NCI-H1417 treated with DMSO at 0.1 percent for 48 hours (cell line): ENCODE data around the gene THAP12.
"Not testable (repeated sequence)": the region's sequence is repeated elsewhere in the genome, so short reads cannot be mapped to it uniquely, and the experiment has no call there.

Experiments
- DNase-seq: peaks from one replicate; lab custom pipeline; 2025; lab: John Stamatoyannopoulos, UW

The THAP12 gene

DNA sequence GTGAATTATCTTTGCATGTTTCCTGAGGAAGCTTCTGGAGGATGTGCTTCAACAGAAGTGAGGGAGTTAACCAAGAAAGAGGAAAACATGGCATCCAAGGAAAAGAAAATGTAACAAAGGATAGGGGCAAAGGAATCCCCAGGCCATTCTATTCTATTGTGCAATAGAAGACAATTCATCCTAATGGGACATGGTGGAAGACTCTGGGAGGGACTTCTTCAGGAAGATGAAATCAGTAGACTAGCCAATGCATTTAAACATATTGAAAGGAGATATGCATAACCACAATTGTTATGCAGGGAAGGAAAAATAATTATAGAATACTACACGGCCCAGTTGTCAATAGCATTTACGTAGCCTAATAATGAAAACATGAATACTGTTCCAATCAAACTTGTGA lies 55.7 kb downstream of the THAP12 start:
- no peak for DNase-seq

DNA sequence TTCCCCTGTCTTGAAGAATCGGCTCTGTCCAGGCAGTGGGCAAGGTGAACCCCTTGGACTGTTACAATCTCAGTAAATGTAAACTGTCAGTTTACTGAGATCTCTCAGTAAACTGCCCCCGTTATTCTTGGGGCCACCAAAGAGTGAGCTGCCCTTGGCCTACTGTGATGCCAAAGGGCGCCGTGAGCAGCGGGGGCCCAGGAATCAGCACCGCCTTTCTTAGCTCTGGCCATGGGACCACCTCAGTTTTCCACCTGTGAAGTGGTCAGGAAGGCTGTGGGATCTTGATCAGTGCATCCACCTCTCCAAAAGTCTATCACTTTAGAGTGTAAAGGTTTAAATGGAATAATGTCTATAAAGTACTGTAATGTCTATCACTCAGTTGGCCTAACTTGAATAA lies 57.1 kb downstream of the THAP12 start:
- DNase-seq, result no peak

DNA sequence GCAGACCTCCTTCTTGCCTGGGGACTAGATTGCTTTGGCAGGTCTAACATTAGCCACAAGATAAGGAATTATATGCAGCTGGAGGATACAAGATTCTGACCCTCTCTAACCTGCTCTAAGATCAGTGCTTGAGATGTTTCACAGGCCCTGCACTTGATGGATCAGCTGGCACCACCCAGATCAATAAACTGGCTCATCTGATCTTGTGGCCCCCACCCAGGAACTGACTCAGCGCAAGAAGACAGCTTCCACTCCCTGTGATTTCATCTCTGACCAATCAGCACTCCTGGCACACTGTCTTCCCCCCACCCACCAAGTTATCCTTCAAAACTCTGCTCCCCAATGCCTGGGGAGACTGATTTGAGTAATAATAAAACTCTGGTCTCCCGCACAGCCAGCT lies 57.6 kb downstream of the THAP12 start:
- DNase-seq, result not testable (repeated sequence)

DNA sequence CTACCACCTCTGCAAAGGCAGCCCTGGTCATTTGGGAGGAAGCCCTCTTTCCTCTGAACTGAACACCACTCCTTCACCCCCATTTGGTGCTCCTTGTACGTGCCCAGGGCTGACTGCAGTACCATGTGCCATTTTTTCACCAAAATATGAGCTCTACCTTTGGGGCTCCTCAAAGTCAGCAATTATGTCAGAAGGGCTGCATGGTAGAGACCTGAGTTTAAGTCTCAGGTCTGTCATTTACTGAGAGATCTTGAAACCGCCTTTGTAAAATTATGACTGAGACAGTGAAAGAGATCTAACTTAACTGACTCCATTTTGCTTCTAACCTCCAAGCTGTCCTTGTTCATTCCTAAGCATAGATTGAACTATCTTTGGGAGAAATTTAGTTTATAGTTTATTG lies 58.0 kb downstream of the THAP12 start:
- DNase-seq, result no peak

DNA sequence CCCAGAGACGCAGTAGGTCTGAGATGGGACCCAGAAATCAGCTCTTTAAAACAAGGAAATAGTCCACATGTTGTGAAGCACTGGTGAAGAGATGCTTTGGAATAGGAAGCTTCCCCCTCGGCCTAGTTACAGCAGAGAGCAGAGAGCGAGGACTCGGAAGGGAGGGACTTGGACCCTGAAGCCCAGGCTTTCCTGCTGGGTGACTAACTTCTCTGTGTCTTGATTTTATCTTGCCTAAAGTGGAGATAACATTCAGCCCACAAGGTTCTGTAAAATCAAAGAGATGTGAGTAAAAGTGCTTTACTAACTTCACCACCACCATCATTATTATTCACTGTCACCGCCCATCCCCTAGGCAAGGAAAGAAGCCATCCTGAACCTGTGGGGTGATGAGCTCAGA lies 58.4 kb downstream of the THAP12 start:
- DNase-seq, result no peak

DNA sequence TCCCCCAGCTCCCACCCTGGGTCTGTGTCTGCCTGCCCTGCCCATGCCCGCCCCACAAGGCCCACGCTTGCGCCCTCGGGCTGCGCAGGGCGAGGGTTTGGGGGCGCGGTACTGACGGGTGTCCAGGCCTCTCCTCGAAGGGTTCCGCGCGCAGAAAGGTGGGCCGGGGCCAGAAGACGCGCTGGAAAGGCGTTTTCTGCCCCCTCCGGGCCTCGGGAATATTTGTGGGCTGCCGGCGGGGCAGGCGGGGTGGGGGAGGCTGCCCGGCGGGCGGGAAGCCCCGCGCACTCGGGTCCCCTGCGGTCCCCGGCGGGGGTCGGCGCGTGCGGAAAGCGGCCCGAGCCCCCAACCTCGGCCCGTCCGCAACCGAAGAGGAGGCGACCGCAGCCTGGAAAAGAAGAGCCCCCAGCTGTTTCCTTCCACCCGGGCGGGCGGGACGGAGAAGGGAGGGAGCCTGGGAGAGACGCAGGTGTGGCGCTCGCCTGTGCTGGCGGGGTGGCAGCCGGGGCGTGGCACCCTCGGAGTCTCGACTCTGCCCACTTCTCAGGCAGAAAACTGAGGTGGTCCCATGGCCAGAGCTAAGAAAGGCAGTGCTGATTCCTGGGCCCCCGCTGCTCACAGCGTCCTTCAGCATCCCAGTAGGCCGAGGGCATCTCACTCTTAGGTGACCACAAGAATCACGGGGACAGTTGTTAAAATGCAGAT lies 59.0 kb downstream of the THAP12 start:
- DNase-seq, result no peak

DNA sequence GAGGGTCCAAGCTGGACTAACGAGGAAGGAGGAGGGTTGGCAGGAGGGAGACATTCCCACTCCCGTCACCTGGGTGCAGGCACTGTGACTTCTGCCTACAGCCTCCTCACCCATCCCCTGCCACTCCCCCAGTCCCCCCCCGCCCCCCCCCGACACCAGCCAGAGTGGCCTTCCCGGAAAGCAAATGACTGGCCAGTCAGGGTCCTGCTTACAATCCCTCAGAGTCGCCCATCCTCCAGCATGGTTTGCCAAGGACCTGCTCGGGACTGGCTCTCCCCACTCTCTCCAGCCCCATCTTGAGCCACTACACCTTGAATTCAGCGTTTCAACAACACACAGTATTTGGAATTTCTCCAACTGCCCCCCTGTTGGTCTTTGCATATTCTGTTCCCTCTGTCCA lies 59.6 kb downstream of the THAP12 start:
- no peak for DNase-seq

DNA sequence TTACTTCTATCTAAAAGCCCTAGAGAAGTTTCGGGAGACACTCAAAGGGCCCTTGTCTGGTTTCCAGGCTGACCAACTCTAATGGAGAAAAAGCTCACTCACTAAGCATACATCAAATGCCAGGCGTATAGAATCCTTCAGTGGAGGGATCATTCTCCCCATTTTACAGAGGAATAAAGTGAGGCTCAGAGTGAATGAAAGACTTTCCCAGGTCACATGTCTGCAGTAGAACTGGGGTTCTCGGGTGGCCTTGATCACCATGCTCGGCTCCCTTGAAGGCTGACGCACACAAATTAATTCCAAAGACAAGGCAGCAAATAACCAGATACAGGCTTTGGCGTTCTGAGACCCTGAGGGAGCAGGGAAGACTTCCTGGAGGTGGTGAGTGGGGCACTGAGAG lies 60.0 kb downstream of the THAP12 start:
- DNase-seq, result no peak

DNA sequence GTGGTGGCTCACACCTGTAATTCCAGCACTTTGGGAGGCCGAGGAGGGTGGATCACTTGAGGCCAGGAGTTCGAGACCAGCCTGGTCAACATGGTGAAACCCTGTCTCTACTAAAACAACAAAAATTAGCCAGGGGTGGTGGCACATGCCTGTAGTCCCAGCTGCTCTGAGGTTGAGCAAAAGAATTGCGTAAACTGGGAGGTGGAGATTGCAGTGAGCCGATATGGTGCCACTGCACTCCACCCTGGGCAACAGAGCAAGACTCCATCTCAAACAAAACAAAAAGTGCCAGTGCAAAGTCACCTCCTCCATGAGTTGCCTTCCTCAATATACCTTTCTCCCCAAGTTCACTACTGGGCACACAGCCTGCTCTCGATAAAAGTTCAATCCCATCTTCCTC lies 61.1 kb downstream of the THAP12 start:
- not testable (repeated sequence) for DNase-seq

DNA sequence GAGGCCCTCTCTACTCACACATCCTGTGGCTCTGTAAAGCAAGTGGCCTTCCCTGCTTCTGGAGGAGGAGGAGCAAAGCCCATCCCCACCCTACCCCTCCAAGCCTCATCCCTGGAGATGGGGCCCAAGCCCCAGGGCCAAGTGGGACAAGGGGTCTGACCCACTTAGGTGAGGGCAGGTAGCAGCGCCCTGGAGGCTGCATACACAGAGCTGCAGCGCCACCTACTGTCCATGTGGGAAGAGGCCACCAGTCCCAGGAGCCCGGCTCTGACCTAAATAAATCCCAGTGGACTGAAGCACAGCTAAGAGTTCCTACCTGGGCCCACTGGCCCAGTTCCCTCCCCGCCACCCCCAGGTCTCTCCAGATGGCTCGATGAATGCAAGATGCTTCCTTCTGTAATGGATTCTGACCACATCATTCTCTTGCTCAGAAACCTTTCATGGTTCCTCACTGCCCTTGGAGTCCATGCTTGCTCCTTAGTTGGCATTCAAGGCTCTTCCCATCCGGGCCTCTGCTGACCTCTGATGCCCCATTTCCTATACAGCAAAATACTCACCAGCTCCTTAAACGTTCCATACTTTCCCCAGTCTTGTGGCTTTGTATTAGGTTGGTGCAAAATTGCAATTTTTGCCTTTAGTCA lies 62.1 kb downstream of the THAP12 start:
- peak; percentile 29 for DNase-seq

DNA sequence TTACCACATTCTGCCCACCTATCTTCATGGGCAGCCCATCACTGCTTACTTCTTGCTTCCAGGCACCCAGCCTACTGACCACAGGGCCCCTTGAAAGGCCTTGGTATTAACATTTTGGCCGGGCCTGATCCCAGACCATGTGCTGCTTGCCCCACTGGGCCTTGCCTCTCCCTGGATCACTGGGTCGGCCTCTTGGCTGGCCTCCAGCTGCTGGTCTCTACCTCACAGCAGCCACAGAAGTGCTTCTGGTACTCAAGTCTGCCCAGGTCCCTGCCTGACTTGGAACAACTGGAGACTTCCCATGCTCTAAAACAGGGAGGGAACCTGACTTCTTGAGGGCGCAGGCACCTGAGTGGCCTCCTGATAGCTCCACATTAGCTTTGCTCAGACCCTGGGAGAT lies 63.6 kb downstream of the THAP12 start:
- DNase-seq, result no peak

DNA sequence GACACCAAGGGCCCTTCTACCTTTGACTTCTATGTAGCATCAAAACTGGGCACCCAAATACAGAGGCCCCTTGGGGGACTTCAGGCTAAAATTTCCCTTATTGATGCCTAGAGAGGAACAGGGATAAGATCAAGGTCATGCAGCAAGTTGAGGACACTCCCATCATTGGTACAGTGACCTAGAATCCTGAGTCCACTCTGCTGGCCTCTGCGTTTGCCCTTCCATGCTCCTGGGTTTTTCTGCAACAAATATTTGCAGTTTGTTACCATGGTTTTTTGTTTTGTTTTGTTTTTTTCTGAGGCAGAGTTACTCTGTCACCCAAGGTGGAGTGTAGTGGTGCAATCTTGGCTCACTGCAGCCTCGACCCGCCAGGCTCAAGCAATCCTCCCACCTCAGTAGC lies 64.2 kb downstream of the THAP12 start:
- DNase-seq, result no peak

DNA sequence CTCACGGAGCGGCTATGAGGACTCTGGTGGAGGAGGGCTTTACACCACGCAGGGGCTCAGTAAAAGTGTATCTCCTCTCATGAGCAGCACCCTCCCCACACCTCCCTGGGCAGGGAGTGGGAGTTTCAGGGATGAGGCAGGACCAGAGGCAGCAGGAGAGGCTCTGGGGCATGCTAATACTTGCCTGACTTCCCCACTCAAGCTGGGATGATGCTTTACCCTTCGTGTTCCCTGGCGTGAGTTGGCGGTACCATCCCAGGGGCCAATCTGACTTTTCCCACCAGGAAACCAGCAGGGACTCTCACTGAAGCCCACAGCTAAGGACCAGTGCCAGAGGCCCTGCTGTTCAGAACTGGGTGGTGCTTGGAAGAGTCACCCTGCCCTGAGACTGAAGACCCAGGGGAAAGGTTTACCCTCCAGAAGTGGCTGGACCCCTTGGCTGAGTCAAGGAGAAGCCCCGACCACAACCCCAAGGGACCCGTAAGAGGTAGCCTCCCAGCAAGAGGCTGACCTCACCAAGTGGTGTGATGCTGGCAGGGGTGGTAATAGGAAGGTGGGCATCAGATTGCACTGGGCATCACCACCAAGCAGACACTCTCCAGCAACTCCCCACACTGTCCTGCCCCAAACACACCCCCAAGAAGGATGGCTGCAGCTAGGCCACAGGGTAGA lies 65.6 kb downstream of the THAP12 start:
- no peak for DNase-seq

DNA sequence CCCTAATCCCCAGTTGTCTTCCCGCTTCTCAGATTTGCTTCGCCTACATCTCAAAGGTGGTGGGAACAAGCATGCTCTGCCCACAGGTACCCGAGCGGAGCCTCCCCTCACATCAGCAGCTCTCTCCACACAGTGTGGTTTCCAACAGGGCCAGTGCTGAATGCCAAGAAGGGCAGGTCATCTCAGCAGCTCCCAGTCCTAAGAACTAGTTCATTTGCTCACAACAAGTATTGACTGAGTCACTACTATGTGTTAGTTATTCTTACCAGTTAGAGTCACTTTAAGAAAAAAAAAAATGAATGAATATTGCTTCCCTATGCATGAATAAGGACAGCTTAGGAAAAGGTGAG lies 66.2 kb downstream of the THAP12 start:
- DNase-seq, result no peak

DNA sequence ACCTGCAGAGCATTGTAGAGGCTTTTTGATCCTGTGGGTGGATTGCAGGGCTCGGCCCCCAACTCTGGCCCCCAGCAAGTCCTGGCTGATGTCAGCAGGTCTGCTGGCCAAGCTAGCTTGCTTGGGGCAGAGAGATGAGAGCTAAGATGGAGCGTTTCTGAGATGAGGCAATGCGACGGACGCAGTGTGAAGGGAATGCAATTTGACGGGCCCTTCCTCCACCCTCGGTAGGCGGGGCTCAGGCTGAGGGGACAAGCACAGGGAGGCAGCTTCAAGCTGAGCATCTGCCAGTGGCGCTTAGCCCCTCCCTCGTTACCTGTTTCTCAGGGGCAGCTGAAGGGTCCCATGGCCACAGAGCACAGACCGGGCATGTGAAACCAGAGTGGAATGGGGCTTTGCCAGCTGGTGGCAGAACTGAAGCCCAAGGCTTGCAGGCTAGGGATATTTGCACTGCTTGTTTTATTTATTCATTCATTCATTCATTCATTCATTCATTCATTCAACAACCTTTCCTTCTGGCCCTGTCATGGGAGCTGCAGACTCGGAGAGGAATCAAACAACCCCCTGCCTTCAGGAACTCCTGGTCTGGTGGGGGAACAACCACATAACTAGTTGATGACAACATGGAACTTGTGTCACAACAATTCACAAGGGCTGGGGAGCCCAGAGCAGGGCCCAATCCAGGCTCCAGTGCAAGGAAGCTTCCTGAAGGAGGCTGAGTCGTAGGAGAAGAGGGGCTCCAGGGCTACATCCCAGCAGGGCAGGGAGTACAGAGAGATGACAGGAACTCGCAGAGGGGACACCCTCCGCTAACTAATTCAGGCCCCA lies 66.8 kb downstream of the THAP12 start:
- no peak for DNase-seq

DNA sequence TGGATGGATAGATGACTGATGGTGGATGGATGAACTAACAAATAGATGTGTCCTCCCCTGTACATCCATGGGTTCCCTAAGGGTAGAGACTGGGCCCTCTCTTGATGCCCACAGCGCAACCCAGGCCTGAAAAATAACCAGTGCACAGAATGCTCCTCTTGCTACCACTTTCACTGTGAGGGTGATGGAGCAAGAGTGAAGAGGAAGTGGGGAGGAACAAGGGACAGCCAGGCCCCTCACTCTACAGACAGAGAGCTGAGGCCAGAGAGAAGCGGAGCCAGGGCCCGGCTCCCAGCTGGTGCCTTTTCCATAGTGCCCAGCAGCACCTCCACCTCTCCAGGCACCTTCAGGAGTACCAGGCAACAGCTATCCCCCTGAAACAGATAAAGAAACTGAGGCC lies 67.7 kb downstream of the THAP12 start:
- no peak for DNase-seq

DNA sequence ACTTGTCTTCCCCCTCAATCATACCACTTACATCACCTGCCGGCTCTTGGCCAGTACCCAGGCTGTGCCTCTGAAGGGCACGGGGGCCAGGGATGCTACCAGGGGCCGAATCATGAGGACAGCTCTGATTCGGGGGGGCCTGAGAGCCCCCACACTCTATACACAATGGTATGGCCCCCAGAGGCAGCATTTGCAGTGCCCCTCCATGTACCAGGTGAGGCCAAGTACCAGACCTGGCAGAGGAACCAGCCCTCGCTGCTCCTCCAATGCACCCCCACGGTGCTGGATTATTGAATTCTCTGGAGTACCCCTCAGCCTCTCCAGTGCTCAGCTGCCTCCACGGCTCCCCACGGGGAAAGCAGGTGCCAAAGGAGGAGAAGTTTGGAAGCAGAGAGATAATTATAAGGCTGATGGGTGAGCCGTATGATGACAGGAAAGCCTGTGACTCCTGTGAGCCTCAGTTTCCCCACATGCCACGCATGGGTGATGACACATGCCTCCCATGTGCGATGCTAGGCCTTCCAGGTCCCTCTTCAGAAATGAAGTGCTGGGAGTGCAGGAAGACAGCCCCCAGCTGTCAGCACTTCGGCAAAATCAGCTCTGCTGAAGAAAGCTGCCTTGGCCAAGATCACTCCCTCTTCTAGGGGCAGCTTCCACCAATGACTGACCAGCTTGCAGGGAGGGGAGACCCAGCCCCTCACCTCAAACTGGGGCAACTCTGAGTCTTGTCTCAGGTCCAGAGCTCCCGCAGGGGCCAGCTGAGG lies 69.9 kb downstream of the THAP12 start:
- no peak for DNase-seq

DNA sequence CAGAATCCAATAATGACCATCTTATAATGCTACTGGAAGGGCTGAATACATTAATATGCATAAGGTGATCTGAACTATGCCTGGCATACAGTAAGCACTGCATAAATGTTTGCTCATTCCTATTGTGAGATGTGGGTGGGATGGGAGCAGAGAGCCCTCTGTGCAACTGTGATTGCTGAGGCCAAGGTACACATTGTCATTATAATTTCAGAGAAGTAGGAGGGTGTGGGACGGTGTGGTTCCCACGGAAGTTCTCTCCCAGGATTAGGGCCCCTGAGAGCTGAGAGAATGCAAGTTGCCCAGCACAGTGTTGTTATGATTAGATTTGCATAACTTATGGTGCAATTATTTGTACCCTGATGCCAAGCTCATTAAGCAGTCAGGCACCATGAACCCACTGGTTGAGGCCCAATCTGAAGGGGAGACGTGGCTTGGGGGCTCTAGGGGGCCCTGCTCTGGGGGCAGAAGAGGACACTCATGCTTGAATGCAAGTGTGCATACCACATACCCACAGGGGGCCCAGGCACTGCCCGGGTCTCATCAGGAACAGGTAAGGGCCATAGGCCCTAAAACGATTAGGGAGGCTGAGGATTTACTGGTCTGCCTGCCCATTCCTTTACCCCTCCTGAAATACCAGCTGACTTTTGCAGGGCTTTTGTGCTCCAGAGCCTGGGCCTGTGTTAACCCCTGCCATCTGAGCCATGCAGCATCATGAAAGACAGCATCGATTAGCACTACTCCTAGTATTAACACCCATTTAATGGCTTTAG lies 72.8 kb downstream of the THAP12 start:
- DNase-seq, result no peak

DNA sequence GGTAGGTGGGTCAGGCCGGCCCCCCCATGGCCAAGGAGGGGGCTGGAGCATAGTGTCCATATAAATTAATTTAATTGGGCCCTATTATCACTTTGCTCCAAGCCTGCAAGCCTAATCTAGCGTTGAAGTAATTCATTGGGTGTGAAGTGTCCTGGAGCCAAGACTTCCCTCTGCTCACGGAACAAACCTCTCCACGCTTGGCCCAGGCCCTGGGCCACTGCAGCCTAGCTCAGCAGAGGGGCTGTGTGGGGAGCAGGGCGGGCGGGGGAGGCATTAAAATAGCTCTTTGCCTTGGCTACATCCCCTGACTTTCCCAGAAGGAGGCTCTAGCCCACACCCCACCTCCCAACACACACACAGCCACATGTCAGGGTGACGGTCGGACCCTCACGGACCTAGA lies 73.5 kb downstream of the THAP12 start:
- no peak for DNase-seq

DNA sequence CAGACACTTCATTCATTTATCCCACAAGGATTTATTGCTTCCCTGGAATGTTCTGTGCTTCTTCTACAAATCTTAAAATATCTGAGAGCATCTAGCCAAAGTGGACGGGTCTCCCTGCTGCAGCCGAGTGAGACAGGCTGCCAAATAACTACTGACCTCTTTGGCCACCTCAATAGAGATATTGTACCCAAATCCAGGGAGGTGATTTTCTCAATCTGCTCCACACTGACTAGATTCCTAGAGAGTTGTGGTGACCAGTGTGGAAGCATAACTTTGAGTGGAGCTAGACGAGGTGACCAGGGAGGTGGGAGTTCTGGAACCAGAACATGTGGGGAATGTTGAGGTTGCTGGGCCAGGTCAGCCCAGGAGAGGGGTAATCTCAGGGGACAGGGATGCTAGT lies 77.5 kb downstream of the THAP12 start:
- DNase-seq, result no peak

DNA sequence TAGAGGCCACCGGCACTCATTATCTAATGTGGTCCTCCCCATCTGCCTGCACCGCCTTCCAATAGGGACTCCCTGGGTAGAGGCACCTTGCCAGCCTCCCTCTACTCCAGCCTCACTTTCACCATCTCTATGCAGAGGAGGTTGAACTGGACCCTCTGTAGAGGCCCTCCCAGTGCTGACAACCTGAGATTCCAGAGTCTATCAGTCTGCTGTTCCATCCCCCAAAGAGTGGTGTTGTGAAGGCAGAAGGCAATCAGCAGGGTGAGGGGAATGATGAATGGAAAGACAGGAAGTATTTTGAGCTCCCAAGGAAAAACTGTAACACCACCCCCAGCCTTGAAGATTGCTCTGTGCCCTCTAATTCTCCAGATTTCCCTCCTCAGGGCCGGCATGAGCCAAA lies 77.9 kb downstream of the THAP12 start:
- DNase-seq, result no peak
